A673 (cell line): ENCODE data around the gene ZNG1F. TPM values are rescaled to one million over a fixed set of nuclear protein-coding genes. Genes with fewer than 3 reads are reported as not detected.
"Not testable (repeated sequence)": the region's sequence is repeated elsewhere in the genome, so short reads cannot be mapped to it uniquely, and the experiment has no call there.

Experiments
- BruUV-seq: library from RNA; stranded (reverse); fragments of 400-500 nt; replicated peaks from 2 replicates; lab custom pipeline; 2021; lab: Mats Ljungman, UMichigan
- CTCF ChIA-PET: fragments of 300-600 bp; sonication (Branson Sonifier 250); formaldehyde crosslinking; loops from one replicate; lab custom pipeline; 2022; ENCODE audit warnings: antibody characterized with exemption; lab: Charles Lee
- POLR2A ChIA-PET: fragments of 300-600 bp; sonication (Branson Sonifier 250); formaldehyde crosslinking; loops from one replicate; lab custom pipeline; 2022; ENCODE audit warnings: antibody characterized with exemption; ENCODE audit not compliant: low non-redundant PET; lab: Charles Lee
- DNase-seq: peaks from one replicate; pipeline ENCODE4 v3.0.0-alpha.2; 2015; ENCODE audit warnings: low spot score
- H3K27ac ChIP-seq: fragments of 200-600 bp; sonication (generic); 2 replicates; pipeline ENCODE4 v1.5.1; 2016; ENCODE audit warnings: mixed run types, low read depth, mild to moderate bottlenecking, mixed read lengths, antibody characterized with exemption, low read length; ENCODE audit not compliant: poor library complexity, severe bottlenecking
- H3K27me3 ChIP-seq: fragments of 200-600 bp; sonication (generic); replicated peaks from 2 replicates; pipeline ENCODE4 v1.6.1; 2017; ENCODE audit warnings: mixed run types, low read depth, mild to moderate bottlenecking, mixed read lengths, antibody characterized with exemption, low read length; ENCODE audit not compliant: insufficient read depth, poor library complexity
- H3K36me3 ChIP-seq: fragments of 200-600 bp; sonication (generic); 2 replicates; pipeline ENCODE4 v1.6.1; 2016; ENCODE audit warnings: mixed run types, mild to moderate bottlenecking, mixed read lengths, antibody characterized with exemption, low read length; ENCODE audit not compliant: insufficient read depth, poor library complexity, severe bottlenecking
- H3K4me1 ChIP-seq: fragments of 200-600 bp; sonication (generic); 2 replicates; pipeline ENCODE4 v1.6.1; 2017; ENCODE audit warnings: mixed run types, mild to moderate bottlenecking, mixed read lengths, antibody characterized with exemption, low read length; ENCODE audit not compliant: insufficient read depth, poor library complexity, severe bottlenecking
- H3K4me3 ChIP-seq: fragments of 200-600 bp; sonication (generic); 2 replicates; pipeline ENCODE4 v1.5.1; 2016; ENCODE audit warnings: low read depth, mixed run types, mild to moderate bottlenecking, mixed read lengths, low read length; ENCODE audit not compliant: poor library complexity, severe bottlenecking
- H3K9me3 ChIP-seq: fragments of 200-600 bp; sonication (generic); 2 replicates; pipeline ENCODE4 v1.6.1; 2016; ENCODE audit warnings: mixed run types, low read depth, mild to moderate bottlenecking, mixed read lengths, antibody characterized with exemption, low read length; ENCODE audit not compliant: poor library complexity, severe bottlenecking
- intact Hi-C: fragments of 100-400 bp; cut with micrococcal nuclease; formaldehyde crosslinking; loops from one replicate; pipeline ENCODE4 v1.10.0; 2022; ENCODE audit not compliant: unreplicated experiment
- total RNA-seq: library from RNA; stranded (reverse); gene quantifications from 2 replicates; pipeline ENCODE4 v1.2.3, GENCODE V29; 2021

The ZNG1F gene
- total RNA-seq, 1 experiment from 2014 or later = 8.0 TPM

- POLR2A ChIA-PET, DNase-seq, H3K4me3 ChIP-seq, H3K27me3 ChIP-seq, BruUV-seq, CTCF ChIA-PET, H3K9me3 ChIP-seq, intact Hi-C loops, H3K4me1 ChIP-seq, H3K27ac ChIP-seq, H3K36me3 ChIP-seq: not testable (repeated sequence)
Measured at GRCh38 chr9:41128581-41128980, 60.5 kb downstream of the ZNG1F start, which contains the start of gene FOXD4L6. TSS of gene FOXD4L6 (minus strand) at chr9:41128681. CDS start at chr9:41128383, 298 bp downstream.

DNA sequence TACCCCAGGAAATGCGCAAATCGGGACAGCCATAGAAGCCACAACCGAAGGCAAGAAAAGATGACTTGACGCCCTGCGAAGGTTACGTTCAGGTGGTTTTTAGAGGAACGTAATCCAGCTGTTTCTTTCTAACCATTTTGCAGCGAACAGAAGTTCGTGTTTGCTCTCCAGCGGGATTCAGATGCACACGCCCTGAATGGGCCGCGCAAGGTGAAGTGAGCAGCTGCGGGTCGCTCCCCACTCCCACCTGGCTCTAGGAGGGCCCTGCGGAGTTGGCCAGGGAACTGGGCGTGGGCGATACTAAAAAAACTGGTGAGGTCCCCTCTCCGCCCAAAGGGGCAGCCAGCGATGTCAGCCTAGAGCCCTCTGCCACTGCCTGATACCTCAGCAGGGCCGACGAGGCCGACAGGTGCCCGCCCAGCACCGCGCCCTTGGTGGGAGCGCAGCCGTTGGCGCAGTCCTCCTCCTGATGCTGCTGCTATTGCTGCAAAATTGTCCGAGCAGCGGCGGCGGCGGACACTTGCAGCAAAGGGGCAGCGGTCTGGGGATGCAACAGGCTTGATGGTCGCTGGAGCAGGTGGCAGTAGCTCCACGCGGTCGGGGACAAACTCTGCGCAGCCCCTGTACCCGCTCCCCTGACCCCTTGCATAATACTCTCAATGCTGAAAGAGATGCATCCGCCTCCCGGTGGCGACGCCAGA lies 62.2 kb downstream of the ZNG1F start:
- intact Hi-C loops, H3K9me3 ChIP-seq, BruUV-seq, DNase-seq, POLR2A ChIA-PET, H3K27ac ChIP-seq, H3K4me1 ChIP-seq, H3K27me3 ChIP-seq, CTCF ChIA-PET, H3K36me3 ChIP-seq, H3K4me3 ChIP-seq: not testable (repeated sequence)

- H3K27ac ChIP-seq, POLR2A ChIA-PET, DNase-seq, CTCF ChIA-PET, intact Hi-C loops, H3K4me1 ChIP-seq, BruUV-seq, H3K27me3 ChIP-seq, H3K9me3 ChIP-seq, H3K36me3 ChIP-seq, H3K4me3 ChIP-seq: not testable (repeated sequence)
Measured at GRCh38 chr9:41125936-41126335, 63.2 kb downstream of the ZNG1F start.

DNA sequence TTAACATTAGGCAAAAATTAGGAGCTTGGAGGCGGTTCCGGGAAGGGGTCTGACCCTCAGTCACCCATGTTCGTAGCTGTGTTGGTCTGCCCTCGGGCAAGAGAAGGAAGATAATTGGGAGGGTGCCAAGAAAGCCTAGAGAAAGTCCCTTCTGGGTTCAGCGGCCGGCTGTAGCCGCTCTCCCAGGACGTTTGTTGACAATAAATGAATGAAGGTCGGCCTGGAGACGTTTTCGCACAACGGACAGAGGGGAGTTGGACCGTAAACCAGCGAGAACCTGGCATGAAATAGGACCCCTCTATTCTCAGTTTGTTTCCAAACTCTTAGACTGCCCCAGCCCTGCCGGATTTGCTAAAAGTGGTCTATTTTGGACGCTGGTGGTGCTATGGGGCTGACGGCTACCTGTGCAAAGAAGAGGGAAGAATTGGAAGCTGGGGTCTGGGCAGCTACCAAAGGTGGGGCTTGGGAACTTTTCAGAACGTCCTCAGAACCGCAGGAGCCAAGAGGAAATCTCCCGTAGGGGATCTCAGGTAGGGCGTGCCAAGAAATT lies 63.9 kb downstream of the ZNG1F start:
- CTCF ChIA-PET, H3K27ac ChIP-seq, intact Hi-C loops, H3K4me3 ChIP-seq, H3K27me3 ChIP-seq, DNase-seq, BruUV-seq, H3K36me3 ChIP-seq, POLR2A ChIA-PET, H3K4me1 ChIP-seq, H3K9me3 ChIP-seq: not testable (repeated sequence)

DNA sequence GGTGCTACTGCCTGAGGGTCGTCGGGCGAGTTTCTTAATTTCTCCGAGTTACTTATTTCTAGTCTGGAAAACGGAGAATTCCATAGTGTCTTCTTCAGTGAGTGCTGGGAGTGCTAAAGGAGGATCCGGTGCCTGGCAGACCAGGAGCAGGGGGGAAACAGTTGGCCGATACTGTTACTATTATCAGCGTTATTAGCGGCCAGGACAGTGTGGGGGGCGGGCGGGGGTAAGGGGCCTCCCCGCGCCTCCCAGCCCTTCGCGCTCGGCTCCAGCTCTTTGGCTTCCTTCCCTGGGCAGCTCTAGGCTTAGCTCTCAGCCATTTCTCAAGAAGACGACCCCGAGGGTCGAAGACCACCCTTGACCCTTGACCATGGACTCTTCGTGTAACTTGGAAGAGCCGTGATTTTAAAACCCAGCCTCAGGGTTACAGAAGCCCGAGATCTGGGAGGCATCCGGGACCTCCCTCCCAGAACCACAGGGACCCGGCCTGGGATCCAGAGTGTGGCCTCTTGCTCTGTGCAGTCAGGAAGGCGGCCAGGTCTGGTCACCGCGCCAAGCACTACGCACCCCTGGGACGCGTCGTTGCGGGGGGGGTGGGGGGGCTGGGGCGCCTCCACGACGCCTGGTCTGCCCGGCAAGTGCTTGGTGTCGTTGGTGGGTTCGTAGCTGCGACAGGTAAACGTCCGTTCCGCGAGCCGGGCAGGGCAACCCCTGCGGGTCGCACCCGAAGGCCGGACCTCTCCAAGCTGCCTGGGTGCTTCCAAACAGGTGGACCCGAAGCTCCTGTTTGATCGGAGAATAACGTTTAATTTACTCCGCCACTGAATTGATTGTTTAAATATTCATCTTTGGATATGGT lies 64.6 kb downstream of the ZNG1F start:
- not testable (repeated sequence) for BruUV-seq

GRCh38 chr9:41123812-41124211 lies 65.3 kb downstream of the ZNG1F start:
- H3K27me3 ChIP-seq, CTCF ChIA-PET, H3K4me1 ChIP-seq, H3K9me3 ChIP-seq, POLR2A ChIA-PET, H3K4me3 ChIP-seq, DNase-seq, H3K36me3 ChIP-seq, BruUV-seq, intact Hi-C loops, H3K27ac ChIP-seq: not testable (repeated sequence)

More for the DNA sequence above, 64.6 kb downstream of the ZNG1F start:
- intact Hi-C loops, H3K27ac ChIP-seq, POLR2A ChIA-PET, DNase-seq, H3K4me3 ChIP-seq, H3K36me3 ChIP-seq, H3K9me3 ChIP-seq, CTCF ChIA-PET, H3K27me3 ChIP-seq, H3K4me1 ChIP-seq: not testable (repeated sequence)

GRCh38 chr9:41123396-41123795 lies 65.7 kb downstream of the ZNG1F start:
- H3K36me3 ChIP-seq, H3K27ac ChIP-seq, H3K9me3 ChIP-seq, CTCF ChIA-PET, intact Hi-C loops, BruUV-seq, DNase-seq, POLR2A ChIA-PET, H3K4me3 ChIP-seq, H3K4me1 ChIP-seq, H3K27me3 ChIP-seq: not testable (repeated sequence)
